ENCODE data around the gene ACSF2.

The ACSF2 gene

DNA sequence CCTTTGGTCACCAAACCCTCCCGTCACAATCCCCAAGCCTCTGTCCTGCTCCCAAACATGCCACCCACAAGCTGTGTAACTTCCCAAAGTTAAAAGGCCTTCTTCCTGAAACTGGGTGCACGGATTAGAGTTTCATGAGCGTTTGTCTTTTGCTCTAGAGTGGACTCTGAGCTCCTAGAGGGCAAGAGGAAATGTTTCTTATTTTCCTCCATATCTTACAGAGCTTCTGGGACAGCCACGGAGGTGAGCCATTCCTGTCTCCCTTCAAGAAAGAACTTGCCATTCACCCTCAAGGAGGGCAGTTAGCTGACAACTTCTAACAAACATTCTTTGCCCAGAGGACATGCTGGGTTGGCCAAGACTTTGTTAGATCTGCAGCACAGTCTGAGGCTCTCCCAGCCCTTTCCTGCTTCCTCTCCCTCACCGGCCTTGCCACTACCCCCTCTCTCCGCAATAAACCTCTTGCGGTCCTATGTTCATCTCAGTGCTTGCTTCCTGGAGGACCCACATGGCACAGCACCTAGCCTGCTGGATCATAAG, 79.6 kb downstream of the ACSF2 start:
- no peak for DNase-seq

DNA sequence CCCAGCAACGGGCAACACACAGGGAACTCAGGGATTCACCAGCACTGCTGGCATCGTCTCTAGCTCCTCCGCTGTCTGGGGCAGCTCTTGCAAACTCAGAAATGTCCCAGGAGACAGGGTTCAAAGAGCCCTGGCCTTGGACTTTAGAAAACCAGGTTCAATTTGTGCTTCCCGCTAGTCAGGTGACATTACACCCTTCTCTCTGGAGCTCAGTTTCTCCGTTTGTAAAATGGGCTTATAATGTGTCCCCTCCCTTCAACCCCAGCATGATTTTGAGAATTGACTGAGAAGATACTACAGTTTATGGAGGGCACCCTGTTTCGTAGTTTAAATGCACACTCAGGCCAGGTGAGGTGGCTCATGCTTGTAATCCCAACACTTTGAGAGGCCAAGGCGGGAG, 80.3 kb downstream of the ACSF2 start:
- DNase-seq, result no peak

DNA sequence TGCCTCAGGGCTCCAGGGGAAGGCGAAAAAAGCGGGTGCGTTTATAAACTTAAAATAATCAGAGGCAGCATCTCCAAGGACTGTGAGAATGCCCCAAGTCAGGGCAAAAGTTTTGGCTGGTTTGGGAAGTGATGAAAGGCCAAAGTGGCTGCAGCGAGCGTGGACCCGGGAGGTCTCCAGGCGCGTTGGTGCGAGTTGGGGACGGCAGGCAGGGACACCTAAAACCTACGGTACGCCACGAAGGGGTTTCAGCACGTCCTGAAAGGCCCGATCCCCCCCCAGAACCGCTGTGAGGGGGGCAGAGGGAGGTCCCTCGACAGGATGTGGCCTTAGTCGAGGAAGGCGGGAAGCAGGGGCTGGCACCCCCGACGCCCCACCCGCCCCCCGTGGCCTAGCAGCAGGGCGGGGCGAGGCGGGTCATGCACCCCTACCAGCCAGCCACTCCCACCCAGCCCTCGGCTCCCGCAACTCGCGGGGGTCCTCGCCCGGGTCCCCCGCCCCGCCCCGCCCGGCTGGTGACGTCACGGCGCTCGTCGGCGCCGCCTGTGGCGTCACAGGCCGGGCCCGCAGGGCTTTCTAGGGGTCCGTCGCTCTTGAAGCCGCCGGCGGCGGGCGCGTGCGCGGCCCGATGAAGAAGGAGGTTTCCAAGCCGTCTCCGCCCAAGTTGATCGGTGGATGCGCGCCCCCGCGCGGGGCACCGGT, 82.0 kb downstream of the ACSF2 start, which contains the start of gene MYCBPAP:
MYCBPAP (plus strand) TSS at position 569 of the 702 bp plus-strand sequence. CDS start 236 bp downstream, outside the sequence.
- peak; percentile 93 for DNase-seq

DNA sequence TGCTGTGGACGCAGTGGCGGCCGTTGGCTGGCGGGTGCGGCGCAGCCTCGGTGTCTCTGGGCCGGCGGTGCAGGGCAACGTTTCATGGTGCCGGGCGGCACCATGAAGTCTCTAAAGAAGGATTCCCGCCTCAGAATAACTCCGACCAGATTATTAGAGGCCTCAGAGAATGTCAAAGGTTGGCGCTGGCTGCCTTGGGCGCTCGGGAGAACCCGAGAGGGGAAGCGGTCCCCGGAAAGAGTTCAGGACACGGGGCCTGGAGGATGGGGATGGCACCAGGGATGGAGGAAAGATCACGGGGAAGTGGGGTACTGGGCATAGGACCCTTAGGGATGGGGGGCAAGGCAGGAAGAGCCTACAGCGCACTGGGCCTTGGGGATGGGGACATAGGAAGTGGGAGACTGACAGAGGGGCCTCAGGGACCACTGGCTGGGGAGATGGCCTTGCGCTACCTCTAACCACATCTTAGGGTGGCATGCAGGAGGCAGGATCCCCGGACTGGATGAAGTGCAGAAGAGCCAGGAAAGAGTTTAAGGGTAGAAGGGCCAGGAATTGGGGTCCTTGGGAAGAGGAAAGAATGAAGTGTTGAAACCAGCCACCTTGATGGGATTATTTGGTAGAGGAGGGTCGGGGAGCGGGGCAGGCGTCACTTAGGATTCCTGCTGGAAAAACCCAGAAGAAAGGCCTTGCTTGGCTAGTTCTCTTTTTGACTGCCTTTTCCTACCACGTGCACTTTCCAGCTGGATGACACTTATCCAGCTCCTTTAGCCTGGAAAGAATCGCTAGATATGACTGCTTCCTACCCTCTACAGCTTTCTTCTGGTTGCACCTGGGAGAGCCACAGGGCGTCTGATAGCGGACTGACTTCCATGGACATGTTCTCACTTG, 82.8 kb downstream of the ACSF2 start:
- DNase-seq, result no peak

DNA sequence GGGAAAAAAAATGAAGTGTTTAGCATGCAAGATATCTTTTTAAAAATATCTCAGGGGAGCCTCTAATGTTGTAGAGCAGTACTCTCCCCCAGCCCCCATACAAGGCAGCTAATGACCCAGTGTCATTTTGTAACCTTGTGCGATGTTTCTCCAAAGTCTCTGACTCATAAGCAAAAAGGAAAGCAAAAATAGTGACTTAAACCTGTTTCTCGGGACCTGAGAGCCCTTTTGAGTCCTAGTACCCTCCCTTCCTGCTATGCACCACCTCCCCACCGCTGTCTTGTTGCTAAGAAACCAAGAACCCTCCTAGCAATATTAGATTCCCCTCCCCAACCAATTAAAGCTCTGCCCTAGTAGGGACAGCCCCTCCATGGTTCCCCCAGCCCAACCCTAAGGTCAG, 85.0 kb downstream of the ACSF2 start:
- peak; percentile 80 for DNase-seq

DNA sequence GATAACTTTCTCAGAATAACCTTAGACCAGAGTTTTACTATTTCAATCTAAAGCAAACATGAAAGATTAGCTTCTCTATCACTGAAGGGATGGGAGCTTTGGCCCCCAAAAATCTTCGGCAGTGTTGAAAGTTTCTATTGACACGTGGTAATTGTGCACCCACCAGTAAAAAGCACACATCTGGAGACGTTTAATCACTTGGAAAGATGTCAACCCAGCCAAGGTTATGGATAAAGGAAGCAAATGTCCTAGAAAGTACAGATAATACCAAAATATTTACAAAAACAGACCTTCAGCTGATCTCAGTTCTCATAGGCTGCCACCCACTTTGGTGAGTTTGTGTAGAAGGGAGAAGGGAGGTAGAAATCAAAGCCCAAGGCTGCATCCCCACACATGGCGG, 87.5 kb downstream of the ACSF2 start:
- DNase-seq, result no peak

DNA sequence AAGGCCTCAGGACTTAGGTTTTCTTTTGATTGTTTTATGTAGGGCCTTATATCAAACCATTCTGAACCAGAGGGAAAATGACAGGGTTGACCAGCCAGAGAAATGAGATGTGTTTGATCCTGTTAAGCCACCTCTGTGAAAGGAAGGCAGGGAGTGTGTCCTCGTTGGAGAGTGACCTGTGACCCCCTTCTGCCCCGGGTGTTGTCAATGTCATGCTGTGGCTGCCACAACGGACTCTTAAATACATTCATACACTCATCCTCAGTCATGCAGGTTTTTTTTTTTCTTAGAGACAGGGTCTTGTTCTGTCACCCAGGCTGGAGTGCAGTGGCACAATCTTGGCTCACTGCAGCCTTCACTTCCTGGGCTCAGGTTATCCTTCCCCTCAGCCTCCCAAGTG, 88.4 kb downstream of the ACSF2 start:
- DNase-seq, result no peak

DNA sequence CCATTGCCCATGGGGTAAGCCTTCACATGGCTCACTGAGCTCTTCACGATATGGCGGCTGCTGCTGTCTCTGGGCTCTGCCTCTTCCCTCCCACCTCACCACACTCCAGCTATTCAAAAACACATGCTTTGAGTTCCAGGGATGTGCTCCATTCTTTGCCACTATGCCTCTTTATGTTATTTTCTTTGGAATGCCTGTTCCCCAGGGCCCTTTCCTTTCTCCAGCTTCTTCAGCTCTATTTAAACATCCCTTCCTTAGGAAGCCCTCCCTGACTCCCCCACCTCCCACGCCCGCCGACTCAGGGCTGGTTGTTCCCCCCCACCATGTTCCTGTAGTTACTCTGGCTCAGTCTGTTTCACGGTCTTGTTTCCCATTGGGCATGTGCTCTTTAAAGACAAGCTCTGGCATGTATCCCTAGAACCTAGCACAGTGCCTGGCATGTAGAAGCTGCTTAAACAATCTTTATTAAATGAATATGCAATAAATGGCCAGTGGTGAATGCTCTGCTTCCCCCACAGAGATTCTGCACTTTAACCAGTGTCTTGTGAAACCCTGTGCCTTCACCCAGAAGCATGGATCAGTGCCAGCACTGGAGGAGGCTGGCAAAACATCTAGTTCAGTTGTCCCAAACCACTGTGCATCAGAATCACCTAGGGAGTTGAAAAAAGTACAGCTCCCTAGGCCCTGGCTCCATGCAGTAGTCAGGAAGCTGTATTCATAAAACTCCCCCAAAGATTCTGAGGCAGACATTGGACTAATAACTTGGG, 89.1 kb downstream of the ACSF2 start:
- DNase-seq, result no peak

DNA sequence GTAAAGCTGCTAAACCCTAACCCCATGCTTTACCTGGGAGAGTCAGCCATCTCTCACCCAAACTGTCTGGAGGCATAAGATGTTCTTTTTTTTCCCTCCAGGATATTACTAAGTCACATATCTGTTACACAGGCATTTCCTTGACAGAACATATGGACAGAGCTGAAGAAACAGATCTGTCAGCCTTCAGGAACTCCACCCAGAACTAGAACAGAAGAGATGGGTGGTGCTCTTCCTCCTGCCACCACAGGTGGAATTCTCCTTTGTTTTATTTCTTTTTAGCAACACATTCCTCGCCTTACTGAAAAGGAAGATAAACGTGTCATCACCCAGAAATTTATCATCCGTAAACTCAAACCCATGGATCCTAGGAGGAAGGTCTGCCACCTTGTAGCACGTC, 91.0 kb downstream of the ACSF2 start:
- DNase-seq, result no peak

DNA sequence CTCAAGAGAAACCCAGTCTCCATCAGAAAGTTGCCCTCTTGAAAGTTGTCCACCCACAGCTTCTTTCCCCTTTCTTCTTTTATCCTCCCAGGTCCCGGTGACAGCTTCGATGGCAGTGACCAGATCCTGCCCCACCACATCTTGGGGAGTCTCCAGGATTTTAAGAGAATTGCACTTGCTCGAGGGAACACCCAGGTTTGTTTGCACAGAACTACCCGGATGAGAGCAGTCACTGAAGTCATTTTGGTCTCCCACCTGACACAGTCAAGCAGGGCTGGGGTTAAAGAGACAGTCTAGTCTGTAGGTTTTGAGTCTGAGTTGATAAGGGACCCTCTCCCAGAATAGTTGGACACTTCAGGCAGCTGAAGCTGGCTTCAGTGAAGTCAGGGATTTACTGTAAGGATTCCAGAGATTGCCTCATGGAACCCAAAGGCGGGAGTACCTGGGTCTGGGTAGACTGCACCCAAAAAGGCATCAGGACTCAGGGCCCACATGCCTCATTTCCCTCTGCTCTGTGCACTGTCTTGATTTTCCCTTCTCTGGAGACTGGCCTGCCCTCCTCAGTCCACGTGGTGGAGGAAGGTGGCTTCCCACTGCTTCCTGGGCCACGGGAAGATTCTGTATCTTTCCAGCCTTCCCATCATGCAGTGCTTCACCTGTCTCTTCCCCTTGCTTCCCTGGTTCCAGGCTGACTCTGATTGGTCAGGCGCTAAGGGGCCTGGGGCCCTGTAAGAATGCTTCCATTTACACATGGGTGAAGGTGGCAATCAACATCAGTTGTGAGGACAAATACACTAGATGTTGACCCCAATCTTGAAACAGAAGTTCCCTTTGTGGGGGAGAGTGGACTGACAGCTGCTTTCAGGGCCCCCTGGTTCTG, 91.7 kb downstream of the ACSF2 start:
- no peak for DNase-seq

DNA sequence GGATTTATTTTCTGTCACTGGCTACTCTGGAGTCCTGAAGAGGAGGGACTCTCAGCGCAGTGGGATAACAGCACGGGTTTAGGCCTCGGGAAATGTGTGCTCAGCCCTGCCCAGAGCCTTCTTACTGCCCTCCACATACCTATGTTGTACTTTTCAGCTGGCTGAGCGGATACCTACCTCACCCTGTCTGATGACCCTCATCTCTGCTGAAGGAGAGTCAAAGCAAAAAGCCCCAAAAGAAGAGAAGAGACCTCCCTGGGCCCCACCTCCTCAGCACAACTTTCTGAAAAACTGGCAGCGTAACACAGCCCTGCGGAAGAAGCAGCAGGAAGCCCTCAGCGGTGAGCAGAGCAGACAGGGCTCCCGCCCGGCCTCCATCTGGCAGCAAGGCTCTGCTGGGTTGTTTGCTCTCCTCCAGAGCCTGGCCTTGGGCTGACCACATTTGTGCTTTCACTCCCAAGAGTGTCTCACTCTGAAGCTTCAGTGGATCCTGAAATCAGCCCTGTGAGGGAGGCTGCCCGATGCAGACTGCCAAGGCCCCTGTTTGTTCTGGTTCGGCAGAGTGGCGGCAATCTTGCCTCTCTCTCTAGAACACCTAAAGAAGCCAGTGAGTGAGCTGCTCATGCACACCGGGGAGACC, 92.5 kb downstream of the ACSF2 start:
- no peak for DNase-seq

DNA sequence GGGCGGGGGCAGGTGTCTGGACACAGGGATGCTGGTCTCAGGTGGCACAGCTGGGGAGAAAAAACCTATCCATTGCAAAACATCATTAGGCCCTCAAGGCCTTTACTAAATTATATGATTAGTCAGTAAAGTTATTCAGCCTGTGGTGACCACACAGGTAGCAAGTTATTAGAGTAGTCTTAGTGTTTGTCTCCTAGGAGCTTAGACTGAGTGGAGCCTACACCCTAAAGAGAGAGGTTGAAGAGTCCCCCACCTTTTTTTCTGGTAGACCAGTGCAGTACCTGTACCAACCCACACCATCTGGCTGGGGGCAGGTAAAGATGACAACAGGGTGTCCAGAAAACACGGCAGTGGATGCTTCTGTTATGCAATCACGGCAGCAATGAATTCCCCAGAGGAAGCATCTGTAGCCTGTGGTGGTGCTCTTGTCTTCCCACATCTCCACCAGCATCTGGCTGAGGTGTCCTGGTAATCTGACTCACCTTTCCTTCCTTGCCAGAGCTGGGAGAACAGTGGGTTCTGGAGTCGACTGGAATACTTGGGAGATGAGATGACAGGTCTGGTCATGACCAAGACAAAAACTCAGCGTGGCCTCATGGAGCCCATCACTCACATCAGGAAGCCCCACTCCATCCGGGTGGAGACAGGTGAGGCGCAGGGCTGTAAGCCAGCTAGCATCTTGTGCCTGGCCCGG, 93.3 kb downstream of the ACSF2 start:
- no peak for DNase-seq

DNA sequence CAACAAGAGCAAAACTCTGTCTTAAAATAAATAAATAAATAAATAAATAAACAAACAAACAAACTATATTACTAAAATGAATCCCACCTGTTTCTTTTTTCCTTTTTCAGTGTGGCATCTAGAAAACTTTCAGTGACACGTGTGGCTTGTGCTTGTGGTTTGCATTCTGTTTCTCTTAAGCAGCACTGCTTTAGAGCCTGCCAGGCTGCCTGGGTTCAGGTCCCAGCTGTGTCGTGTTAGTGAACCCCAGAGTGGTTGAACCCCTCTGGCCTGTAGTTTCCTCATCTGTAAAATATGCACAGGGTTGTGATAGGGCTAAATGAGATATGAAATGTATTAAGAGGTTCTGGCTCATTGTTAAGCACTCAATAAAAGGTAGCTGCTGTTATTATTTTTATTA, 94.5 kb downstream of the ACSF2 start:
- no peak for DNase-seq

DNA sequence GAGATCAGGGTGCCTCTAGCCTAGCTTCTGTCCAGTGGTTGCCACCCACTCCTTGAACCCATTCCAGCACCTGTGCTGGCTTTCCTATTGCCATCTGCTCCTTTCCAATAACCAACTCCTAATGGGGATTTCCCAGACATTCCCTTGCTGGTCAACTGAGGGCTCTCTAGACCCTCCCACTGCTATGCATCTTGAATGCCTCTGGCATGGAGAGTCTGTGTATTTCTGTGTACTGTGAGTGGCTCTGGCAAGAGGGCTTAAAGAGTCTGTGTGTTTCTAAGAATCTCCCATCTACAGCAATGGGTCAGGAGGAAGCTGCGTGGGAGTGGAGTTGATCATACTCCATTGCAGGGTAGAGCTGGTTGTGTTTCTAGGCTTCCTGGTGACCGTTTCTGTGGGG, 95.5 kb downstream of the ACSF2 start:
- DNase-seq, result no peak

DNA sequence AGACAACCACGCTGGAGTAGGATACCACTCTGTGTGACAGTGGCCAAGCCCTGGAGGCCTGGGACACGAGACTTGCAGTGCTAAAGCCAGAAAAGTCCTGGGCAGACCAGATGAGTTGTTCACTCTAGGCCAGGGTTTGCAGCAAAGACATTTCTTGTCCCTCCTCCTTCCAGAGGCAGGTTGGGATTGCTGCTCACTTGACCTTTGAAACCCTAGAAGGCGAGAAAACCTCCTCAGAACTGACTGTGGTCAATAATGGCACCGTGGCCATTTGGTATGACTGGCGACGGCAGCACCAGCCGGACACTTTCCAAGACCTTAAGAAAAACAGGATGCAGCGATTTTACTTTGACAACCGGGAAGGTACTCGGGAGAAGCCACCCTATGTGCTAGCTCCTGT, 96.7 kb downstream of the ACSF2 start:
- no peak for DNase-seq

DNA sequence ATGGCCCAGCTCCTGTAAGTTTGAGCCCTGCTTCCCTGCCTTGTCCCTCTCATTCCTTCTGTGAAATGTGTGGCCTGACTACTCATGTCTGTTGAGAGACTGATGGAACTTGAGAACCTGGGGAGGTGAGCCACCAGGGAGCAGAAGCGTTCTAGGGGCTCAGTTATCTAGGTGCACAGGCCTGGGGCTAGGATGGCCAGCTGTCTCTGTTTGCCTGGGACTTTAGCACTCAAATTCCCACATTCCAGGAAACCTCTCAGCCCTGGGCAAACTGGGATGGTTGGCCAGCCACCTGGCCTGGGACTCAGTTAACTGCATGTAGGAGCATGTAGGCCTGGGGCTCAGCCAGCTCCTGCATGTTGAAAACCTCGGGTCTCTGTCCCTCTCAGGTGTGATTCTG, 97.2 kb downstream of the ACSF2 start:
- no peak for DNase-seq

Data from activated effector memory CD4-positive, alpha-beta T cell treated with anti-CD3 and anti-CD28 coated beads, Interleukin-2, amount 50 U/mL, for 16 hours (primary cell).